ENCODE data around the gene ZNF287. TPM values are rescaled to one million over a fixed set of nuclear protein-coding genes. Genes with fewer than 3 reads are reported as not detected.
A peak's percentile ranks its signal among the peaks of the same experiment; 100 is the strongest.

ZNF287 gene
- total RNA-seq, 1 donor from 2014 or later = 8.0 TPM

DNA sequence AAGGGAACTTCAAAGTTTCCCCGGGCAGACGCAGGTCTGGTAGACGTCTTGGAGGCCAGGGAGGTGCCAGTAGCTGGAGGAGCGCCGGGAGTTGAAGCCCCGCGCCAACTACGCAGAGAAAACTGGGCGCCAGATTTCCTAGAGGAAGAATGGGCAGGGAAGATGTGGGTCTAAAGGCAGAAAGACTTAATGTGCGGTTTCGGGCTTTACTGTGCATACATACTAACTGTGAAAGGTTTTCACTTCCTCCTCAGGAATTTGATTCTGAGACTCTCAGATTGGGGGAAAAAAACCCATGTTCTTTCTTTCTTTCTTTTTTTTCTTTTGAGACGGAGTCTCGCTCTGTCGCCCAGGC is 331 bp upstream of the ZNF287 start:
- H3K27me3 Mint-ChIP-seq (ENCODE audit: unreplicated experiment) = peaks cover 6% of the 10 kb centered on the region
- peak overlapping the region; percentile 87 for H3K4me3 Mint-ChIP-seq (ENCODE audit: unreplicated experiment)
- H3K4me1 Mint-ChIP-seq (ENCODE audit: unreplicated experiment) = peaks cover 4% of the 10 kb centered on the region
- H3K36me3 Mint-ChIP-seq (ENCODE audit: low read depth, unreplicated experiment) = peaks cover 4% of the 10 kb centered on the region
- H3K27ac Mint-ChIP-seq (ENCODE audit: unreplicated experiment) = no peak overlapping the region
- DNase-seq (ENCODE audit: low spot score) = no peak
- no peaks in the 10 kb centered on the region for H3K9me3 Mint-ChIP-seq (ENCODE audit: unreplicated experiment)
- TF ChIP-seq, protein P1, sequence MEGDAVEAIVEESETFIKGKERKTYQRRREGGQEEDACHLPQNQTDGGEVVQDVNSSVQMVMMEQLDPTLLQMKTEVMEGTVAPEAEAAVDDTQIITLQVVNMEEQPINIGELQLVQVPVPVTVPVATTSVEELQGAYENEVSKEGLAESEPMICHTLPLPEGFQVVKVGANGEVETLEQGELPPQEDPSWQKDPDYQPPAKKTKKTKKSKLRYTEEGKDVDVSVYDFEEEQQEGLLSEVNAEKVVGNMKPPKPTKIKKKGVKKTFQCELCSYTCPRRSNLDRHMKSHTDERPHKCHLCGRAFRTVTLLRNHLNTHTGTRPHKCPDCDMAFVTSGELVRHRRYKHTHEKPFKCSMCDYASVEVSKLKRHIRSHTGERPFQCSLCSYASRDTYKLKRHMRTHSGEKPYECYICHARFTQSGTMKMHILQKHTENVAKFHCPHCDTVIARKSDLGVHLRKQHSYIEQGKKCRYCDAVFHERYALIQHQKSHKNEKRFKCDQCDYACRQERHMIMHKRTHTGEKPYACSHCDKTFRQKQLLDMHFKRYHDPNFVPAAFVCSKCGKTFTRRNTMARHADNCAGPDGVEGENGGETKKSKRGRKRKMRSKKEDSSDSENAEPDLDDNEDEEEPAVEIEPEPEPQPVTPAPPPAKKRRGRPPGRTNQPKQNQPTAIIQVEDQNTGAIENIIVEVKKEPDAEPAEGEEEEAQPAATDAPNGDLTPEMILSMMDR (IDR thresholded peaks at IDR 0.05; ENCODE audit: unreplicated experiment) = no peak

DNA sequence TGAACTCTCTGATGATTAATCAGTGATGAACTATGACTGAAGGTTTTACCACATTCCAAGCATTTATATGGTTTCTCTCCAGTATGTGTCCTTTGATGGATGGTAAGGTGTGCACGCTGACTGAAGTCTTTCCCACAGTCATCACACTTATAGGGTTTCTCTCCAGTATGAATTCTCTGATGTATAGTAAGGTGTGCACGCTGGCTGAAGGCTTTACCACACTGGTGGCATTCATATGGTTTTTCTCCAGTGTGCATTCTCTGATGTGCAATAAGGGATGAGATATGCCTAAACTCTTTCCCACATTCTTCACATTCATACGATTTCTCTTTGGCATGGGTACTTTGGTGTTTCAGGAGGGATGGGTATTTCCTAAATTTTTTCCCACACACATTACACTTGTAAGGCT is 16.4 kb downstream of the ZNF287 start:
- peak overlapping the region; percentile 57 for H3K4me3 Mint-ChIP-seq (ENCODE audit: unreplicated experiment)
- H3K9me3 Mint-ChIP-seq (ENCODE audit: unreplicated experiment) = peaks cover 25% of the 10 kb centered on the region
- H3K27me3 Mint-ChIP-seq (ENCODE audit: unreplicated experiment) = no peaks in the 10 kb centered on the region
- no peak overlapping the region for H3K27ac Mint-ChIP-seq (ENCODE audit: unreplicated experiment)
- peaks cover 62% of the 10 kb centered on the region for H3K36me3 Mint-ChIP-seq (ENCODE audit: low read depth, unreplicated experiment)
- no peak for DNase-seq (ENCODE audit: low spot score)
- TF ChIP-seq, protein P1 (IDR thresholded peaks at IDR 0.05; ENCODE audit: unreplicated experiment) = no peak
- H3K4me1 Mint-ChIP-seq (ENCODE audit: unreplicated experiment) = no peaks in the 10 kb centered on the region

DNA sequence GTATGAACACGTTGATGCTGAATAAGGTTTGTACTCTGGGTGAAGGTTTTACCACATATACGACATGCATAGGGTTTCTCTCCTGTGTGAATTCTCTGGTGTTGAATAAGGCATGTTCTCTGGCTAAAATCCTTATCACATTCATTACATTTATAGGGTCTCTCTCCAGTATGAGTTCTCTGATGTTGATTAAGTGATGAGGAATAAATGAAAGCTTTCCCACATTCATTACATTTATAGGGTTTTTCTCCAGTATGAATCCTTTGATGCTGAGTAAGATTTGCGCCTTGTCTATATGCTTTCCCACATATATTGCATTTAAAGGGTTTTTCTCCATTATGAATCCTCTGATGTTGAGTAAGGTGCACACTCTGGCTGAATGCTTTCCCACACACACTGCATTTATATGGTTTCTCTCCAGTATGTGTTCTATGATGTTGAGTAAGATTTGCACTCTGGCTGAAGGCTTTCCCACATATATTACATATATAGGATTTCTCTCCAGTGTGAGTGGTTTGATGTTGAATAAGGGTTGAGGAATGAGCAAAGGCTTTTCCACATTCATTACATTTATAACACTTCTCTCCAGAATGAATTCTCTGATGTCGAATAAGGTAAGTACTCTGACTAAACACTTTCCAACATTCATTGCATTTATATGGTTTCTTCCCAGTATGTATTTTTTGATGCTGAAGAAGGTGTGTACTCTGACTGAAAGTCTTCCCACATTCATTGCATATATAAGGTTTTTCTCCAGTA is 16.9 kb downstream of the ZNF287 start:
- no peaks in the 10 kb centered on the region for H3K4me1 Mint-ChIP-seq (ENCODE audit: unreplicated experiment)
- H3K27ac Mint-ChIP-seq (ENCODE audit: unreplicated experiment) = no peak overlapping the region
- no peak for DNase-seq (ENCODE audit: low spot score)
- H3K9me3 Mint-ChIP-seq (ENCODE audit: unreplicated experiment) = peaks cover 25% of the 10 kb centered on the region
- peaks cover 56% of the 10 kb centered on the region for H3K36me3 Mint-ChIP-seq (ENCODE audit: low read depth, unreplicated experiment)
- TF ChIP-seq, protein P1 (IDR thresholded peaks at IDR 0.05; ENCODE audit: unreplicated experiment) = no peak
- peak overlapping the region; percentile 68 for H3K4me3 Mint-ChIP-seq (ENCODE audit: unreplicated experiment)
- H3K27me3 Mint-ChIP-seq (ENCODE audit: unreplicated experiment) = no peaks in the 10 kb centered on the region

DNA sequence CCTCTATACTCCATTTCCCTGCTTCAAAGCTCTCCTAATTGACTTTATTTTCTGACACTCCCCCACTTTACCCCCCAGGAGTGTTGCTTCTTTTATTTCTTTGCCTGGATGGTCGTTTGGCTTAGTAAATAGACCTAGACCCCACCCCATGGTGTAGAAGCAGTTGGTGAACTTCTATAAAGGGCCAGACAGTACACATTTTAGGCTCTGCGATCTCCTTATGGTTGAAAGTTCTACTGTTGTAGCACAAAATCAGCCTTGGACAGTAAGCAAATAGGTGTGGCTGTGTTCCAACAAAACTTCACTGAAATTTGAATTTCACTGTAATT is 31.9 kb downstream of the ZNF287 start:
- H3K27me3 Mint-ChIP-seq (ENCODE audit: unreplicated experiment) = no peaks in the 10 kb centered on the region
- H3K4me3 Mint-ChIP-seq (ENCODE audit: unreplicated experiment) = peak overlapping the region; percentile 22
- TF ChIP-seq, protein P1 (IDR thresholded peaks at IDR 0.05; ENCODE audit: unreplicated experiment) = no peak
- DNase-seq (ENCODE audit: low spot score) = no peak
- no peak overlapping the region for H3K27ac Mint-ChIP-seq (ENCODE audit: unreplicated experiment)
- no peaks in the 10 kb centered on the region for H3K9me3 Mint-ChIP-seq (ENCODE audit: unreplicated experiment)
- peaks cover 4% of the 10 kb centered on the region for H3K4me1 Mint-ChIP-seq (ENCODE audit: unreplicated experiment)
- no peaks in the 10 kb centered on the region for H3K36me3 Mint-ChIP-seq (ENCODE audit: low read depth, unreplicated experiment)

DNA sequence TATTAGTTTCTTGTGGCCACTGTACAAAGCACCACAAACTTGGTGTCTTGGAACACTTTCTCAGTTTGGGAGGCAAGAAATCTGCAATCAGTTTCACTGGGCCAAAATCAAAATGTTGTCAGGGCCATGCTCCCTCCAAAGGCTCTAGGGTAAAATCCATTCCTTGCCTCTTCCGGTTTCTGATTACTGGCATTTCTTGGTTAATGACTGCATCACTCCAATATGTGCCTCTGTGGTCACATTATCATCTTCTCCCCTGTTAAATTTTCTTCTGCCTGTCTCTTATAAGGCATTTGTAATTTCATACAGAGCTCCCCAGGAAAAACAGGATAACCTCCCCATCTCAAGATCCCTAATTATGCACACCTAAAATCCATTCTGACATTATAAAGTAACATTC is 34.8 kb downstream of the ZNF287 start:
- no peak overlapping the region for H3K27ac Mint-ChIP-seq (ENCODE audit: unreplicated experiment)
- no peaks in the 10 kb centered on the region for H3K36me3 Mint-ChIP-seq (ENCODE audit: low read depth, unreplicated experiment)
- DNase-seq (ENCODE audit: low spot score) = no peak
- TF ChIP-seq, protein P1 (IDR thresholded peaks at IDR 0.05; ENCODE audit: unreplicated experiment) = no peak
- H3K9me3 Mint-ChIP-seq (ENCODE audit: unreplicated experiment) = no peaks in the 10 kb centered on the region
- no peaks in the 10 kb centered on the region for H3K27me3 Mint-ChIP-seq (ENCODE audit: unreplicated experiment)
- H3K4me1 Mint-ChIP-seq (ENCODE audit: unreplicated experiment) = peaks cover 4% of the 10 kb centered on the region
- no peak overlapping the region for H3K4me3 Mint-ChIP-seq (ENCODE audit: unreplicated experiment)
